ENCODE results near the gene BLZF1.

DNA sequence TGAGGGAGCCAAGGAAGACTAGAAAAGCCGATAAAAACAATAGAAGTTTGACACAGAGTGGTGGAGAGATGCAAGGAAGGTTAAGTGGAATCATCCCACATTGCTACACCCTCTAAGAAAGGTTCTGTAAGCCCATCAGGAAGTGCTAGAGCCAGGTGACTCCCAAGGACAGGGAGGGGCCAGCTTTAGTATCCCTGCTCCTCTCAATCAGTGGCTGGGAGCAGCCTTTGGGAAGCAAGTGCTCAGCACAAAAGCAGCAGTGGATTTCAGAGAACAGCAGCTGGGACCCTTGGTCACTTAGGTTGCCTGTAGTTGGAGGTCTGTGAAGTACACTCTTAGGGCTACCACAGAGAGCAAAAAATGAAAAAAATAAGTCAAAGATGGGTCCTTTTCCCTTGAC lies 42.9 kb upstream of the BLZF1 start:
- TF ChIP-seq POLR2A (IDR thresholded peaks at IDR 0.05; ENCODE audit: low read length): no peak
- TF ChIP-seq GATA1 (IDR thresholded peaks at IDR 0.05; ENCODE audit: low read depth, low read length): no peak
